Stimulated activated CD4-positive, alpha-beta T cell treated with anti-CD3 and anti-CD28 coated beads, Interleukin-2, amount 100 ng/mL, for 48 hours (primary cell): ENCODE results near the gene CDC42EP4.

Experiments
- DNase-seq, 2 donors: peaks; one replicate each; pipeline ENCODE4 v3.0.0-alpha.2; 2020

CDC42EP4 gene

GRCh38 chr17:73247726-73248125, 64.1 kb downstream of the CDC42EP4 start:
- DNase-seq: no peak

- DNase-seq: no peak
Measured at GRCh38 chr17:73240561-73240960, 71.2 kb downstream of the CDC42EP4 start.

- DNase-seq: no peak
Measured at GRCh38 chr17:73237714-73238113, 74.1 kb downstream of the CDC42EP4 start.

- DNase-seq: no peak
Measured at GRCh38 chr17:73234736-73235135, 77.1 kb downstream of the CDC42EP4 start.
